HepG2 (cell line): ENCODE results near the gene TNFRSF6B. TPM values are rescaled to one million over a fixed set of nuclear protein-coding genes. Genes with fewer than 3 reads are reported as not detected.

Experiments used
- DBP ChIP-seq: sonication (generic); formaldehyde crosslinking; IDR thresholded peaks from 2 replicates; pipeline ENCODE4 v1.4.0; 2020; ENCODE audit warnings: missing genetic modification reagents; ENCODE audit errors: not compliant biosample characterization
- FOSL2 ChIP-seq: sonication (generic); formaldehyde crosslinking; IDR thresholded peaks from 2 replicates; pipeline ENCODE4 v1.4.0; 2020; ENCODE audit warnings: missing genetic modification reagents
- FOXO1 ChIP-seq: sonication (generic); formaldehyde crosslinking; IDR thresholded peaks from 2 replicates; pipeline ENCODE4 v1.4.0; 2020; ENCODE audit warnings: missing genetic modification reagents
- GATA4 ChIP-seq: sonication (generic); IDR thresholded peaks from 2 replicates; pipeline ENCODE4 v1.6.1; 2016; ENCODE audit warnings: antibody characterized with exemption, low read depth, borderline replicate concordance
- HNRNPL ChIP-seq: fragments of 200-400 bp; formaldehyde crosslinking; IDR thresholded peaks from 2 replicates; pipeline ENCODE4 v1.6.1; 2017; ENCODE audit warnings: mild to moderate bottlenecking, low read depth, low read length
- IKZF4 ChIP-seq: sonication (generic); formaldehyde crosslinking; IDR thresholded peaks from 2 replicates; pipeline ENCODE4 v1.5.1; 2020; ENCODE audit warnings: borderline replicate concordance, mild to moderate bottlenecking, low read depth, missing genetic modification reagents; ENCODE audit errors: not compliant biosample characterization
- LBX2 ChIP-seq: sonication (generic); formaldehyde crosslinking; IDR thresholded peaks from 2 replicates; pipeline ENCODE4 v1.5.0; 2020; ENCODE audit warnings: missing genetic modification reagents, mild to moderate bottlenecking, borderline replicate concordance
- MXI1 ChIP-seq: IDR thresholded peaks from 3 replicates; pipeline ENCODE4 v1.6.1; 2012; ENCODE audit warnings: low read depth, low read length, inconsistent platforms, borderline replicate concordance
- PCBP2 ChIP-seq: fragments of 200-400 bp; formaldehyde crosslinking; optimal IDR thresholded peaks from 2 replicates; pipeline ENCODE3; 2018; ENCODE audit warnings: low read length, low read depth; ENCODE audit not compliant: poor library complexity, severe bottlenecking
- PREB ChIP-seq: sonication (generic); formaldehyde crosslinking; IDR thresholded peaks from 2 replicates; pipeline ENCODE4 v1.4.0; 2020; ENCODE audit warnings: missing genetic modification reagents
- RERE ChIP-seq: IDR thresholded peaks from 2 replicates; pipeline ENCODE4 v1.6.1; 2016; ENCODE audit warnings: low read depth, missing genetic modification reagents, missing compliant biosample characterization
- SYNCRIP ChIP-seq: fragments of 200-400 bp; formaldehyde crosslinking; IDR thresholded peaks from 2 replicates; pipeline ENCODE4 v1.6.1; 2018; ENCODE audit warnings: mild to moderate bottlenecking, low read depth, low read length; ENCODE audit not compliant: insufficient read depth
- XRCC5 ChIP-seq: fragments of 200-400 bp; formaldehyde crosslinking; optimal IDR thresholded peaks from 2 replicates; pipeline ENCODE3; 2017; ENCODE audit warnings: mild to moderate bottlenecking, low read length
- ZFAT ChIP-seq: sonication (generic); formaldehyde crosslinking; conservative IDR thresholded peaks from 2 replicates; pipeline ENCODE4 v1.8.1; 2023; ENCODE audit warnings: missing genetic modification reagents, inconsistent platforms
- ZNF12 ChIP-seq: sonication (generic); formaldehyde crosslinking; IDR thresholded peaks from 2 replicates; pipeline ENCODE4 v1.5.0; 2020; ENCODE audit warnings: missing genetic modification reagents
- ZNF24 ChIP-seq: fragments of 450-650 bp; IDR thresholded peaks from 2 replicates; pipeline ENCODE4 v1.6.1; 2017; ENCODE audit warnings: antibody characterized with exemption, mild to moderate bottlenecking
- ZNF276 ChIP-seq: sonication (generic); formaldehyde crosslinking; IDR thresholded peaks from 2 replicates; pipeline ENCODE4 v1.4.0; 2020; ENCODE audit warnings: mild to moderate bottlenecking, low read depth, missing genetic modification reagents
- ZNF484 ChIP-seq: sonication (generic); formaldehyde crosslinking; IDR thresholded peaks from 2 replicates; pipeline ENCODE4 v1.5.1; 2020; ENCODE audit warnings: mild to moderate bottlenecking, low read depth, missing genetic modification reagents, borderline replicate concordance
- ZNF7 ChIP-seq: IDR thresholded peaks from 2 replicates; pipeline ENCODE4 v1.6.1; 2016; ENCODE audit warnings: missing biosample characterization, missing genetic modification reagents
- polyA plus RNA-seq, 8 experiments: library from polyadenylated mRNA; depleted of rRNA in 3 of 8; stranded (reverse) in 7 of 8; unstranded in 1 of 8; fragments of >200 nt; fragmentation: Illumina TruSeq in 4 of 8; extraction: Trizol in 4 of 8; gene quantifications; 2 replicates each; pipeline versions ENCODE4 v1.2.1 to v1.2.3, GENCODE V29; 2011 to 2016; ENCODE audit warnings: low read depth in 4 of 8, missing spikeins in 1 of 8, mixed read lengths in 1 of 8; ENCODE audit not compliant: insufficient read depth in 1 of 8
- total RNA-seq, 5 experiments: library from RNA; depleted of rRNA; stranded (reverse); fragments of >200 nt; fragmentation: Illumina TruSeq; extraction: Trizol; gene quantifications; 2 replicates each; pipeline ENCODE4 v1.2.3, GENCODE V29; 2016; ENCODE audit warnings: low read depth in 1 of 5

TNFRSF6B gene
- total and polyA plus RNA-seq, 2 of the 13 experiments (the other 11 are each of a cell fraction or from before 2014, with no cell fraction given), result 0.24 TPM; not detected in 1

- TF ChIP-seq ZFAT (CRISPR knock-in tag), result no peak
- TF ChIP-seq PCBP2, result no peak
- no peak for TF ChIP-seq FOXO1 (CRISPR knock-in tag)
- TF ChIP-seq XRCC5, result no peak
- TF ChIP-seq DBP (CRISPR knock-in tag), result no peak
- TF ChIP-seq ZNF484, result no peak
- TF ChIP-seq RERE (CRISPR knock-in tag), result no peak
- no peak for TF ChIP-seq PREB (CRISPR knock-in tag)
- peak; percentile 32 for TF ChIP-seq IKZF4 (CRISPR knock-in tag)
- TF ChIP-seq HNRNPL, result peak; percentile 70
- no peak for TF ChIP-seq ZNF7 (CRISPR knock-in tag)
- no peak for TF ChIP-seq ZNF24
- no peak for TF ChIP-seq ZNF276 (CRISPR knock-in tag)
- no peak for TF ChIP-seq LBX2 (CRISPR knock-in tag)
- no peak for TF ChIP-seq GATA4
- TF ChIP-seq FOSL2 (CRISPR knock-in tag), result no peak
- TF ChIP-seq MXI1, result 0 out of 3 replicates have a peak, but pooled peaks have one; percentile 17
- no peak for TF ChIP-seq SYNCRIP
- no peak for TF ChIP-seq ZNF12
These were observed 49.7 kb downstream of the TNFRSF6B start (continued) for GRCh38 chr20:63745961-63746731.
